Fibroblast of lung (primary cell): Measurements from ENCODE around the gene TFE3.

Experiments used
- EZH2 ChIP-seq: IDR thresholded peaks from 2 replicates; pipeline ENCODE4 v1.5.1; 2012; ENCODE audit warnings: low read length, control low read depth, mild to moderate bottlenecking; ENCODE audit errors: missing control alignments
- TF ChIP-seq, protein P1 (sequence below), 2 donors: IDR thresholded peaks in 1 of 2; conservative IDR thresholded peaks in 1 of 2; 1 replicate in 1 of 2; 2 replicates in 1 of 2; pipeline ENCODE4 v1.5.1; 2011 to 2012; ENCODE audit warnings: low read length in 2 of 2, control low read depth in 1 of 2, inconsistent platforms in 1 of 2, low read depth in 1 of 2, mild to moderate bottlenecking in 1 of 2

DNA sequence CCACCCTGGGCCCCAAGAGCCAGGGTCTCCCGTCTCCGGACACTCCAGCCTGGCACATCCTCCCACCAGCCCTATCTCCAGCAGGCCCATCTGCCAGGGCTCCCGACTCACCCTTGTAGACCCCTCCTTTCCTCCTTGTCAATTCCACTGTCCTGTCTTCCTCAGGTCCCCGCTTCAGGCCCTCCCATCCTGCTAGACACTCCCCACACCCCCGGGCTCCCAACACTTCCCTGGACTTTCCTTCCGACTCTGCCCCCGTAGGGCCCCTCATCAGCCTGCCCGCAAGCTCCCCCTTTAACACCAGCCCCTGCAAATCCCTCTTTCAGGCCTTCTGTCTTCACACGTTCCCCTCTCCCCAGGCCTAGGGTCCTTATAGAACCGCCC, 29.5 kb upstream of the TFE3 start:
- no peak for TF ChIP-seq EZH2
- TF ChIP-seq, protein P1, sequence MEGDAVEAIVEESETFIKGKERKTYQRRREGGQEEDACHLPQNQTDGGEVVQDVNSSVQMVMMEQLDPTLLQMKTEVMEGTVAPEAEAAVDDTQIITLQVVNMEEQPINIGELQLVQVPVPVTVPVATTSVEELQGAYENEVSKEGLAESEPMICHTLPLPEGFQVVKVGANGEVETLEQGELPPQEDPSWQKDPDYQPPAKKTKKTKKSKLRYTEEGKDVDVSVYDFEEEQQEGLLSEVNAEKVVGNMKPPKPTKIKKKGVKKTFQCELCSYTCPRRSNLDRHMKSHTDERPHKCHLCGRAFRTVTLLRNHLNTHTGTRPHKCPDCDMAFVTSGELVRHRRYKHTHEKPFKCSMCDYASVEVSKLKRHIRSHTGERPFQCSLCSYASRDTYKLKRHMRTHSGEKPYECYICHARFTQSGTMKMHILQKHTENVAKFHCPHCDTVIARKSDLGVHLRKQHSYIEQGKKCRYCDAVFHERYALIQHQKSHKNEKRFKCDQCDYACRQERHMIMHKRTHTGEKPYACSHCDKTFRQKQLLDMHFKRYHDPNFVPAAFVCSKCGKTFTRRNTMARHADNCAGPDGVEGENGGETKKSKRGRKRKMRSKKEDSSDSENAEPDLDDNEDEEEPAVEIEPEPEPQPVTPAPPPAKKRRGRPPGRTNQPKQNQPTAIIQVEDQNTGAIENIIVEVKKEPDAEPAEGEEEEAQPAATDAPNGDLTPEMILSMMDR (conservative IDR thresholded peaks at IDR 0.05 in 1 of 2, IDR thresholded peaks at IDR 0.05 in 1 of 2; ENCODE audit: low read depth in 1 of 2, low read length in 2 of 2): no peak
